ENCODE measurements around the gene SIRT3. TPM values are rescaled to one million over a fixed set of nuclear protein-coding genes. Genes with fewer than 3 reads are reported as not detected.

The SIRT3 gene
- total RNA-seq, 1 experiment from 2014 or later = 13.6 TPM

DNA sequence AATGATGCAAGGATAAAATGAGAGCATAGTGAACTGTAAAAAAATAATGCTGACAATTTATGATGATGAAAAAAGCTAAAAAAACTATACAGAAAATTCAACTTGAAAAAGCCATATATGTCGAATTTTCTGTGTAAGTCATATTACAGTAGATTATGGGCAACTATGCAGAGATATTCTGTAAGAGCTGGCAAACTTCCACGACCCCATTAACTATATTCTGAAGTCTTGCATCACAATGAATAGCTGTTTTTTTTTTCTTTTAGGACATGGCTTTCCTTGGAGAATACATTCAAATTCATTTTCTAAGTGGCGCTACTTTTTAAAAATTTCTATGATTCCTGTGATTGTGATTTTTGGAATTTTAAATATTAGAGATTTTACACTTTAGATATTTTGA lies 19.0 kb upstream of the SIRT3 start:
- H3K4me1 ChIP-seq (ENCODE audit: insufficient read depth, low read length, poor library complexity, severe bottlenecking) = no peaks in the 10 kb centered on the region
- BruUV-seq (replicated peaks) = no TSS peak

DNA sequence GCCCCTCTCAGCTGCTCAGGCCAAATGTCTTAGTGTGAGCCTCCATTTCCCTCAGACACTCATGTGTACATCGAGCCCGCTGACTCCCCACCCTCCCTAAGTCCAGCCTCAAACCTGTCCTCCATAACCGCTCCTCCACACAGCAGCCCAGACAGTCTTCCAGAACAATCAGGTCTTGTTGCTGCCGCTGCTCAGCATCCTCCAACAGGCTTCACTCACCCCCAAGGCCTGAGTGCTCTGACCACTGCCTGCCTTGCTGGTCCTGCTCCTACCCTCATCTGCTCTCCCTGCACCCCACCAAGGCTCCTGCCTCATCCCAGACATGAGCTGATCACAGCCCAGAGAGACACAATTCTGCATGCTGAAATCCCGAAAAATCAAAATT lies 17.7 kb upstream of the SIRT3 start:
- H3K9me3 ChIP-seq (ENCODE audit: low read depth, low read length, poor library complexity, severe bottlenecking) = no peaks in the 10 kb centered on the region
- H3K27ac ChIP-seq (ENCODE audit: low read depth, low read length, poor library complexity, severe bottlenecking) = no peak overlapping the region
- BruUV-seq (replicated peaks) = no TSS peak
- H3K4me1 ChIP-seq (ENCODE audit: insufficient read depth, low read length, poor library complexity, severe bottlenecking) = no peaks in the 10 kb centered on the region
- no peaks in the 10 kb centered on the region for H3K27me3 ChIP-seq (replicated peaks; ENCODE audit: insufficient read depth, low read depth, low read length, poor library complexity)
- no peak for DNase-seq (ENCODE audit: low spot score)
- no peak overlapping the region for H3K4me3 ChIP-seq (ENCODE audit: low read depth, low read length, poor library complexity, severe bottlenecking)
- TF ChIP-seq, protein P1, sequence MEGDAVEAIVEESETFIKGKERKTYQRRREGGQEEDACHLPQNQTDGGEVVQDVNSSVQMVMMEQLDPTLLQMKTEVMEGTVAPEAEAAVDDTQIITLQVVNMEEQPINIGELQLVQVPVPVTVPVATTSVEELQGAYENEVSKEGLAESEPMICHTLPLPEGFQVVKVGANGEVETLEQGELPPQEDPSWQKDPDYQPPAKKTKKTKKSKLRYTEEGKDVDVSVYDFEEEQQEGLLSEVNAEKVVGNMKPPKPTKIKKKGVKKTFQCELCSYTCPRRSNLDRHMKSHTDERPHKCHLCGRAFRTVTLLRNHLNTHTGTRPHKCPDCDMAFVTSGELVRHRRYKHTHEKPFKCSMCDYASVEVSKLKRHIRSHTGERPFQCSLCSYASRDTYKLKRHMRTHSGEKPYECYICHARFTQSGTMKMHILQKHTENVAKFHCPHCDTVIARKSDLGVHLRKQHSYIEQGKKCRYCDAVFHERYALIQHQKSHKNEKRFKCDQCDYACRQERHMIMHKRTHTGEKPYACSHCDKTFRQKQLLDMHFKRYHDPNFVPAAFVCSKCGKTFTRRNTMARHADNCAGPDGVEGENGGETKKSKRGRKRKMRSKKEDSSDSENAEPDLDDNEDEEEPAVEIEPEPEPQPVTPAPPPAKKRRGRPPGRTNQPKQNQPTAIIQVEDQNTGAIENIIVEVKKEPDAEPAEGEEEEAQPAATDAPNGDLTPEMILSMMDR (conservative IDR thresholded peaks at IDR 0.05; ENCODE audit: low read depth, low read length) = no peak
- no peak for TF ChIP-seq EZH2 (IDR thresholded peaks at IDR 0.05; ENCODE audit: borderline replicate concordance, low read depth, low read length, poor library complexity, severe bottlenecking)
- CTCF ChIA-PET = no interaction called here
- POLR2A ChIA-PET (ENCODE audit: low non-redundant PET) = no interaction called here
- intact Hi-C loops (cut with micrococcal nuclease; ENCODE audit: unreplicated experiment) = loop anchor here (10.0 kb wide), 1 partner anchor 101 kb away; no protein-coding TSS in a partner anchor
- H3K36me3 ChIP-seq (ENCODE audit: insufficient read depth, low read length, poor library complexity, severe bottlenecking) = peaks cover 32% of the 10 kb centered on the region

More for the DNA sequence above, 19.0 kb upstream of the SIRT3 start:
- ChIA-PET POLR2A (ENCODE audit: low non-redundant PET) (no interaction called here), CTCF (no interaction called here)
- intact Hi-C loops (cut with micrococcal nuclease; ENCODE audit: unreplicated experiment) = loop anchor here (10.0 kb wide), 1 partner anchor 100 kb away; no protein-coding TSS in a partner anchor
- no peak for TF ChIP-seq EZH2 (IDR thresholded peaks at IDR 0.05; ENCODE audit: borderline replicate concordance, low read depth, low read length, poor library complexity, severe bottlenecking)
- TF ChIP-seq, protein P1 (conservative IDR thresholded peaks at IDR 0.05; ENCODE audit: low read depth, low read length) = no peak
- Histone ChIP-seq H3K27me3 (replicated peaks; ENCODE audit: insufficient read depth, low read depth, low read length, poor library complexity) (no peaks in the 10 kb centered on the region), H3K4me3 (ENCODE audit: low read depth, low read length, poor library complexity, severe bottlenecking) (no peak overlapping the region), H3K27ac (ENCODE audit: low read depth, low read length, poor library complexity, severe bottlenecking) (no peak overlapping the region), H3K36me3 (ENCODE audit: insufficient read depth, low read length, poor library complexity, severe bottlenecking) (peaks cover 26% of the 10 kb centered on the region), H3K9me3 (ENCODE audit: low read depth, low read length, poor library complexity, severe bottlenecking) (no peaks in the 10 kb centered on the region)
- no peak for DNase-seq (ENCODE audit: low spot score)

- Histone ChIP-seq H3K9me3 (ENCODE audit: low read depth, low read length, poor library complexity, severe bottlenecking) (no peaks in the 10 kb centered on the region), H3K4me3 (ENCODE audit: low read depth, low read length, poor library complexity, severe bottlenecking) (no peak overlapping the region), H3K36me3 (ENCODE audit: insufficient read depth, low read length, poor library complexity, severe bottlenecking) (peaks cover 37% of the 10 kb centered on the region), H3K27ac (ENCODE audit: low read depth, low read length, poor library complexity, severe bottlenecking) (no peak overlapping the region), H3K27me3 (replicated peaks; ENCODE audit: insufficient read depth, low read depth, low read length, poor library complexity) (no peaks in the 10 kb centered on the region), H3K4me1 (ENCODE audit: insufficient read depth, low read length, poor library complexity, severe bottlenecking) (no peaks in the 10 kb centered on the region)
- DNase-seq (ENCODE audit: low spot score) = no peak
- ChIA-PET CTCF (no interaction called here), POLR2A (ENCODE audit: low non-redundant PET) (no interaction called here)
- intact Hi-C loops (cut with micrococcal nuclease; ENCODE audit: unreplicated experiment) = loop anchor here (10.0 kb wide), 1 partner anchor 101 kb away; no protein-coding TSS in a partner anchor
- TF ChIP-seq EZH2 (IDR thresholded peaks at IDR 0.05; ENCODE audit: borderline replicate concordance, low read depth, low read length, poor library complexity, severe bottlenecking) = no peak
- TF ChIP-seq, protein P1 (conservative IDR thresholded peaks at IDR 0.05; ENCODE audit: low read depth, low read length) = no peak
- no TSS peak for BruUV-seq (replicated peaks)
Observed at GRCh38 chr11:253160-253885, 17.2 kb upstream of the SIRT3 start.
